DMS153 (cell line): Measurements from ENCODE around the gene ZFX.

Source experiments
- DNase-seq: peaks from one replicate; lab custom pipeline; 2025; lab: John Stamatoyannopoulos, UW

The ZFX gene

GRCh38 chrX:24241822-24242648 lies 92.5 kb downstream of the ZFX start:
- DNase-seq, result no peak

GRCh38 chrX:24242649-24243175 lies 93.2 kb downstream of the ZFX start:
- DNase-seq, result no peak

- no peak for DNase-seq
These were observed 93.7 kb downstream of the ZFX start for GRCh38 chrX:24243188-24243587.

- no peak for DNase-seq
These were observed 94.2 kb downstream of the ZFX start for GRCh38 chrX:24243692-24244091.

GRCh38 chrX:24245202-24245601 lies 95.7 kb downstream of the ZFX start:
- no peak for DNase-seq

GRCh38 chrX:24248042-24248441 lies 98.5 kb downstream of the ZFX start:
- DNase-seq, result no peak

- no peak for DNase-seq
These were observed 103.5 kb downstream of the ZFX start for GRCh38 chrX:24253030-24253429.

- DNase-seq, result no peak
These were observed 103.9 kb downstream of the ZFX start for GRCh38 chrX:24253469-24253868.

GRCh38 chrX:24257011-24257410 lies 107.5 kb downstream of the ZFX start:
- no peak for DNase-seq

GRCh38 chrX:24259544-24260240 lies 110.2 kb downstream of the ZFX start:
- no peak for DNase-seq

- DNase-seq, result no peak
These were observed 111.5 kb downstream of the ZFX start for GRCh38 chrX:24260842-24261550.

GRCh38 chrX:24262309-24262708 lies 112.8 kb downstream of the ZFX start:
- no peak for DNase-seq

- no peak for DNase-seq
These were observed 114.9 kb downstream of the ZFX start for GRCh38 chrX:24264383-24264782.
